Activated CD4-positive, CD25-positive, alpha-beta regulatory T cell (primary cell): ENCODE measurements around the gene PTGER2.

Source experiments
- DNase-seq, 4 experiments: peaks; one replicate each; lab custom pipeline; 2025; lab: John Stamatoyannopoulos, UW

Gene PTGER2

DNA sequence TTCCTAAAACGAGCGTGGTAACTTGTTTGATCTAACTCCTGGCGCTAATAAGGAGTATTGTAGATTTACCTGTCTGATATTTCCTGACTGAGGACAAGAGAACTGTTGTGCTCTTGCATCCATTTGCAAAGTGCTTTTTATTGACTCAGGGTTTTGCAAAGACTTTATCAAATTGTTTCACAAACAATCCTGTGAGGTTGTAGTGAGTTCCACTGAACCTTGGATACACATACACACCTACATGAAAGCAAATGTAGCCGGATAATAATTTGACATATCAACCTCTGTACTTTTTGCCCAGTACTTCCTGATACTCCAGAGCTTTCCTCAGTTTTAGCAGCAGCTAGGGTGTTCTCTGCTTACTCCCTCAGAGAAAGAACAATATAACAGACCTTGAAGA lies 6.7 kb upstream of the PTGER2 start:
- no peak for DNase-seq

DNA sequence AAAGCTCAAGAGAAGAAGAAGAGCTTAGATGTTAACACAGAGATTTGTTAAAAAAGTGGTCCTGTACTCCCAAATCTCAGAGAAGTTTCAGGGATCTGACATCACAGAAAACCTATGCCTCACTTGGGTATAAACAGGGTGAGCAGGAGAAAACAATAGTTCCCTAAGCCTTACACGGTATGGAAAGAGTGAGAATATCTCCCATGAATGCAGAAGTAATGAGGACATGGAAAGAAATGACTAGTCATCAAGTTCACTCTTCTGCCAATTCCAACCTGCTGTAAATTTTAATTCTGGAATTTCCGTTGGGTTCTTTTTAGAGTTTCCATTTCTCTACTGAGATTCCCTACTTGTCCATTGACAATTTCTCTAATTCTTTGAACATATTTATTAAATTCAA lies 6.2 kb upstream of the PTGER2 start:
- DNase-seq: no peak

DNA sequence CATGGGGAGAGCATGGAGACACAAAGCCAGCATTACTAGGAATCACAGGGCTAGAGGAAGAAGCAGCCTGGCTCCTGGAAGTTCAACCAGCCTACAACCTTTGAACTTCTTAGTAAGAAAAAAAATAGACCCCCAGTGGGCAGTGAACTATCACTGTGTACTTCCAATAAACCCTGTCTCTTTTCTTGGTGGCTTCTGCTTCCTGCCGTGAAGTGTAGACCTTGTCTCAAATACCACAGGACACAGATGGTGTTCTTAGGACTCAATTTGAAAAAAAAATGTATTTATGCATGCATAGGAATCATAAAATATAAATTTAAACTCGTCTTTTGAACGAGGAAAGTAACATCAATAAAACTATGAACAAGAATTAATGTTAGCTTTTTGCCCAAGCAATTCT lies 3.6 kb upstream of the PTGER2 start:
- DNase-seq: no peak

DNA sequence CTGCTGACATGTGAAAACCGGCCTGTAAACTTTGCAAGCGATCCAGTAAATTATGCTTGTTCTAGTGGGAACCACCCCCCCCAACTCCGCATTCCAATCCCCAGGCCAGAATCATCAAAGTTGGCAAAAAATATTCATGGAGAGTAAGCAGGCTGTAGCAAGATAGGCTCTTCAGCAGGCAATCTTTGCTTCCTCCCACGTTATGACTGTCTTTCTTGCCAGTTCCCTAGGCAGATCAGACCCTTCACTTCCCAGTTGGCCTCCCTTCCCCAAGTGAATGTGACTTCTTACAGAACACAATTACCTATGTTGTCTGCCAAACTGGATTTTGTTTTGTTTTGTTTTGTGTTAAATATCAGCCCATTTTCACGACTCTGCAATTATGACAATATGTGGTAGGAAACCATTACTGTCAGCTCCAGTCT lies 1.2 kb upstream of the PTGER2 start:
- no peak for DNase-seq

DNA sequence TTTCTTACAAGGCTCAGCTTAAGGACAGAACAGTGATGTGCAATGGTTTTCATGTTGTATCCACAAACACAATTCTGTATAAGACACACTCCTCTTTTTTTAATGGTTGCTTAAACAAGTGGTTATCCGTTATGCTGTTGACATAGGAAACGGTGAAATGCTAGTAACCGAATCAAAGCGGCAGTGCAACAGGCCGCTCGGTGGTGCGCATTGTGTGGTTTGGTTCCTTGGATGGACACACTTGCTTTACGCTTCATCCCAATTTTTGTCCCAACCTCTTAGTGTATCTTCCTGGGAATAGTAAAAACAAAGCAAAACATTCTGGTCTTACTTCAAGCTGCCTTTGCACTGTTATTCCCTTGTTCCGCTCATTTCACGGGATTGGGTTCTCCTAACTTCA lies 650 bp upstream of the PTGER2 start:
- no peak for DNase-seq

DNA sequence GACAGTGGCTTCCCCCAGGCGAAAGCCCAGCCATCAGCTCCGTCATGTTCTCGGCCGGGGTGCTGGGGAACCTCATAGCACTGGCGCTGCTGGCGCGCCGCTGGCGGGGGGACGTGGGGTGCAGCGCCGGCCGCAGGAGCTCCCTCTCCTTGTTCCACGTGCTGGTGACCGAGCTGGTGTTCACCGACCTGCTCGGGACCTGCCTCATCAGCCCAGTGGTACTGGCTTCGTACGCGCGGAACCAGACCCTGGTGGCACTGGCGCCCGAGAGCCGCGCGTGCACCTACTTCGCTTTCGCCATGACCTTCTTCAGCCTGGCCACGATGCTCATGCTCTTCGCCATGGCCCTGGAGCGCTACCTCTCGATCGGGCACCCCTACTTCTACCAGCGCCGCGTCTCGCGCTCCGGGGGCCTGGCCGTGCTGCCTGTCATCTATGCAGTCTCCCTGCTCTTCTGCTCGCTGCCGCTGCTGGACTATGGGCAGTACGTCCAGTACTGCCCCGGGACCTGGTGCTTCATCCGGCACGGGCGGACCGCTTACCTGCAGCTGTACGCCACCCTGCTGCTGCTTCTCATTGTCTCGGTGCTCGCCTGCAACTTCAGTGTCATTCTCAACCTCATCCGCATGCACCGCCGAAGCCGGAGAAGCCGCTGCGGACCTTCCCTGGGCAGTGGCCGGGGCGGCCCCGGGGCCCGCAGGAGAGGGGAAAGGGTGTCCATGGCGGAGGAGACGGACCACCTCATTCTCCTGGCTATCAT lies 663 bp downstream of the PTGER2 start:
- DNase-seq: peak in 3 of 4 experiments; percentile 13 to 44 (median 33)

DNA sequence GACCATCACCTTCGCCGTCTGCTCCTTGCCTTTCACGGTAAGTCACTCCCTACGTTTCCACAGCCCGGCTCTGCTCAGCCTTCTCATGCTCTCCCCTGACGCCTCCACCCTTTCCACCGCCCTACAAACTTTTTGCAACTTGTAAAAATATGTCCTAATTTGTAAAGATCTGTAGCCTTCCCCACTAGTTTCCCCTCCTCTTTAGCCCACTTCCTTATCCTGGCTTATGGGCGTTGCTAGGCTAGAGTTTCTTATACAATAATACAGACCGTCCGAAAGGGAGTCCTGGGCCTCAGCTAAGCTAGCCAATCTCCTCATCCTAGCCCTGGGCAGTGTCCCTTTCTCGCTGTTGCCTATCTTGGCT lies 1.2 kb downstream of the PTGER2 start:
- DNase-seq: no peak

DNA sequence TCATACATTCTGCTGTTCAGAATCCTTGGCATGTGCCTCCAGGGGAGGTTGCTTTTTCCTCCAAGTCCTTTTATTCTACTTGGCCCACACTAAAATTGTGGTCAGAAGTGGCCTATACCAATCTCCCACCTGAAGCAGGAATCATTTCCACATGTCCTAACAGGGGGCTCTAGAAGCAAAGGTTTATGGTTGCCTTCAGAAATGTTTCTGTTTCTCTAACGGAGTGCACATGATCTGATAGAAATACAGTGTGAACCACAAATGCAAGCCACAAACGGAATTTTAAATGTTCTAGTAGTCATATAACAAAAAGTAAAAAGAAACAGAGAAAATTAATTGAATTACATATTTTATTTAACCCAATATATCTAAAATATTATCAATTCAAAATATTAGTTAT lies 4.0 kb downstream of the PTGER2 start:
- no peak for DNase-seq

DNA sequence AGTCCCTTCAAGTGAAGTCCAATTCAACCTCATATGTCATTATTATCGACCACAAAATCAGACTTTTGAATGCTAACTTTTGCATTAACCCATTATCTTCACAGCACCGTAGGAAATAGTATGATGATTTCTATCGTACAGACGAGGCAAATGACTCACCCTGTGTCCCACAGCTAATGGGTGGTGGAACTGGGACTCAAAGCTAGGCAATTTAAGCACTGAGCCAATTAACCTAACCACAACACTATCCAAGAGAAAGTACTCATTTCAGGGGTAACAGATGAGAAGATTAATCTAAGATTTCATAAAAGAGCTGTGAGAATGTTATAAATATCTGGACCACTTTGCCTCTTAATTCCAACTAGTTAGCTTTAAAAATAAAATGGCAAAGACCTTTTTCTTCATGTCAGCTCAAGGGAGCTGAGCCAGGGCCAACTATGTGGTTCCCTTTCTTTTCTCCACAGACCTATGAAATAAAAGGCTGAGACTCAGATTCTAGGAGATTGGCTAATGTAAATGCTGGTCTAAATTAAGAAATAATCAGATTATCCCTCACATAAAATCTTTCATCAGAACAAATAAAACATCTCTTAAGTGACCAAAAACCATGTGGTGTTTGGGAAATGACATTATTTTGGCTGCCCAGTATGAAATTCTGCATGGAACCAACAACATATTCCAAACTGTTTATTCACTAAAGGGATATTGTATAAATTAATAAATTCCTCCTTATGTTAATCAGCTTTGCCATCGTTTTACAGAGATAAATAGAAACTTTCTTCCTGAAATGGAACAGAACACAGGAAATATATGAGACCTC lies 4.9 kb downstream of the PTGER2 start:
- no peak for DNase-seq

DNA sequence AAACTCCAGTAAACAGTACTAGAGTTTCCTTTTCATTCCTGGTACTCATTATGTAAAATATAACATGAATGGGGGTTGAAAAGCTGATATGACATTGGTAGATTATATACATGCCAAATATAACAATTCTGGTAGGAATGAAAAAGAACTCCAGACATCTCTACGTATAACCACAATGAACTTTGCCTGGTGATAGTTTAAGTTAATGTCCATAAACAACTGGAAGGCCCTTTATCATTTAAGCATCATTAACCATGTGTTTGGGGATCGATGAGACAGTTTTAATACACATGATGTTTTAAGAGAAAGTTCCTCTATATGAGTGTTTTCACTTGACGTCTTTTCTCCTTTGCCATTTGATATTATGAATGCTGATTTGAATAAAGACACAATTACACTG lies 5.8 kb downstream of the PTGER2 start:
- DNase-seq: no peak

DNA sequence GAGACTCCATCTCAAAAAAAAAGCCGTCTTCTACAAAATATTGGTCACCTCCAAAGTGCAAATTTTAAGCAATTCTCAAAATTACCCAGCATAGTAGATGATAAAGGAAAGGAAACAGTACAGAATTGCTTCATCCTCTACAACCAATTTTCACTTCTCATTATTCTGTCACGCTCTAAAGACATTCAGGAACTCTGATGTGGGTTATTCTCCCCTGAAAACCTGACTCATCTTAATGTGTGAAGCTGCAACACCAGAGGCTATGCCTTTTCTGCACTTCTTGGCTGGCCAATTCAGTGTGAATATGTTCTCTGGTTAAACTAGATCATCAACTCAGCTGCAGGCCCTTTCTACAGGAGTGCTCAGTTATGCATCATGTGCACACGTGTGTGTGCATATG lies 11.0 kb downstream of the PTGER2 start:
- no peak for DNase-seq

DNA sequence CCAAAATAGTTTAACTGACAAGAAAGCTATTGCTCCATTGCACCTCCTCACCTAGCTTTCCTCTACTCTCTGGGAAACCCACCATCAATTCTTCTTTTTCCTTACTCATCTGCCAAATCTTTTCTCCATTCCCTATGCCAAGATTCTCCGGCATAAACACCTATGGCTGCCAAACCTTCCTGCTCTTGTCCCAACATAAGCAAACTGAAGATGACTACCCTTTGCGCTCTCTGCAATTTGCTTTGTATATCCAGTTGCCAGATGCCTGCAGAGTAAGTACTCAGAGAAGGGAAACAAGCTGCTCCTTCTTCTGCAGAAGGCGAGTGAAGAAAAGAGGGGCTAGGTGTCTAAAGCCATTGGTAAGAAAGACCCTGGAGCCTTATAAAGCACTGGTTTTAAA lies 11.5 kb downstream of the PTGER2 start:
- no peak for DNase-seq

DNA sequence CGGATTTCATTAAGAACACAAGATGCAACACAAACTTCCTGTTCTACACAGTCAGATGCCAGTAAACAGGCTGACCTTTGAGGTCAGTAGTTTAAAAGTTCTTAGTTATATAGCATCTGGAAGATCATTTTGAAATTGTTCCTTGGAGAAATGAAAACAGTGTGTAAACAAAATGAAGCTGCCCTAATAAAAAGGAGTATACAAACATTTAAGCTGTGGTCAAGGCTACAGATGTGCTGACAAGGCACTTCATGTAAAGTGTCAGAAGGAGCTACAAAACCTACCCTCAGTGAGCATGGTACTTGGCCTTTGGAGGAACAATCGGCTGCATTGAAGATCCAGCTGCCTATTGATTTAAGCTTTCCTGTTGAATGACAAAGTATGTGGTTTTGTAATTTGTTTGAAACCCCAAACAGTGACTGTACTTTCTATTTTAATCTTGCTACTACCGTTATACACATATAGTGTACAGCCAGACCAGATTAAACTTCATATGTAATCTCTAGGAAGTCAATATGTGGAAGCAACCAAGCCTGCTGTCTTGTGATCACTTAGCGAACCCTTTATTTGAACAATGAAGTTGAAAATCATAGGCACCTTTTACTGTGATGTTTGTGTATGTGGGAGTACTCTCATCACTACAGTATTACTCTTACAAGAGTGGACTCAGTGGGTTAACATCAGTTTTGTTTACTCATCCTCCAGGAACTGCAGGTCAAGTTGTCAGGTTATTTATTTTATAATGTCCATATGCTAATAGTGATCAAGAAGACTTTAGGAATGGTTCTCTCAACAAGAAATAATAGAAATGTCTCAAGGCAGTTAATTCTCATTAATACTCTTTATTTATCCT lies 13.5 kb downstream of the PTGER2 start:
- DNase-seq: no peak

DNA sequence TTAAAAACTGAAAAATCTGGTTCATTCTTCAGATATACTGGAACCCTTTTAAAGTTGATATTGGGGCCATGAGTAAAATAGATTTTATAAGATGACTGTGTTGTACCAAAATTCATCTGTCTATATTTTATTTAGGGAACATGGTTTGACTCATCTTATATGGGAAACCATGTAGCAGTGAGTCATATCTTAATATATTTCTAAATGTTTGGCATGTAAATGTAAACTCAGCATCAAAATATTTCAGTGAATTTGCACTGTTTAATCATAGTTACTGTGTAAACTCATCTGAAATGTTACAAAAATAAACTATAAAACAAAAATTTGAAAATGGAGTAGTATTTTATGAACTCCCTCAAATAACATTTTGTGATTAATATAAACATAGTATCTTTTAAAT lies 14.2 kb downstream of the PTGER2 start:
- DNase-seq: no peak

DNA sequence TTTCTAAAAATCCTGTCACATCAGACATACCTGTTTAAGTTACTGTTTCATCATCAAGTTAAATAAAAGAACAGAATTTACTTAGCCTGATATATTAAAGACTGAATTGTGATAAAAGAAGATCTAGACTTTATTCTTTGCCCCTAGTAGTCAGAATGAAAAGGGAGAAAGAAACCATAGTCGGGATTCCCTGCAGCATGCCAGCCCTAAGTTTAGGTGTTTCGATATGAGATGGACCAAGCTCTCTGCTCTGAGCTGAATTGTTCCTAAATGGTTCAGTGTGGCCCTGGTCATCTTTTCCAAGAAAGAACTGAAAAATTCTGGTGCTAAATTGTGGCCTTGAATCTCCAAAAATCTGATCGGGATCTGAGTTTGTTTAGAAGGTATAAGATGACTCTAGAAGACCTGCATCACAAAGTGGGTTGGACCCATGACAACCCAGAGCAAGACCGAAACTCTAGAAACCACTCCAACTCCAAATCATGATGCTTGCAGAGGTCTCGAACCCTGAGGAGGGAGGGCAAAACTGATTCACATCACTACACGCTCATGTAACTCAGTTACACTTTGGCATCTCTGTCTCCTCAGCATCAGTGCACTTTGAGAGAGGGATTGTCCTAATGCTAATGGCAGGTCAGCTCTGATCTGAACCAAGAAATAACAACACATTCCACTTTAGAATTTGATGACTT lies 15.7 kb downstream of the PTGER2 start:
- DNase-seq: no peak

DNA sequence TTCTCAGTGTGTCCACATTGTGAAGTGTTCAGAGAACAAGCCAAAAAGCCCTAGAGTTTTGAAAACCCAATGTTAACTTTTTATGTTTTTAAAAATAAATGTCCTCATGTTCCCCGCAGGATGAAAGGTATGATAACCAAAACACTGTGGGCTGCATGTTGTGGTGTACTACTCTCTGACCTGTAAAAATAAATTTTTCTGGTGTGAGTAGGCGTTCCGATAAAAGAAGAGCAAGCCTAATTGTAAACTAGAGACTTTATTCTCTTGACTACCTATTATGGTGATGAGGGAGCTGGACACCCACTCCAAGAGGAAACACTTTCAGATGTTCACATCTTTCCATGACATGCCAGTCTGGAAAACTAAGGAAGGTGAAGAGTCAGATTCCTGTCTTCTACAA lies 18.2 kb downstream of the PTGER2 start:
- DNase-seq: no peak

DNA sequence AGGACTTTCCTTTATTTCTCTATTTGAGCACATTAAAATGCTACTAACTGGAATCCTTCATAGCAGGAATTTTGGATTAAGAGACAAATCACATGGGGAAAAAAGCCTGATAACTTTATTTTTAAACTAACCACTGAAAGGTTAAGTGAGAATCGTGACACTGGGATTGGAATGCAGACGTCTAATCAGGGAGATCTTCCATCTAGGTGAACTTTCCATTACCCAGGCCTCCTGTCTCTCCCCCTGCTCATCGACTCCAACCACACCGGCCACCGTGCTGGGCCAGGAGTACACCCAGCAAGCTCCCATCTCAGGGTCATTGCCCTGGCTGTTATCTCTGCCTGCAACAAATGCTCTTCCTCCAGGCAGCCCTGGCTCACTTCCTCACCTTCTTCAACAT lies 19.0 kb downstream of the PTGER2 start:
- DNase-seq: no peak

DNA sequence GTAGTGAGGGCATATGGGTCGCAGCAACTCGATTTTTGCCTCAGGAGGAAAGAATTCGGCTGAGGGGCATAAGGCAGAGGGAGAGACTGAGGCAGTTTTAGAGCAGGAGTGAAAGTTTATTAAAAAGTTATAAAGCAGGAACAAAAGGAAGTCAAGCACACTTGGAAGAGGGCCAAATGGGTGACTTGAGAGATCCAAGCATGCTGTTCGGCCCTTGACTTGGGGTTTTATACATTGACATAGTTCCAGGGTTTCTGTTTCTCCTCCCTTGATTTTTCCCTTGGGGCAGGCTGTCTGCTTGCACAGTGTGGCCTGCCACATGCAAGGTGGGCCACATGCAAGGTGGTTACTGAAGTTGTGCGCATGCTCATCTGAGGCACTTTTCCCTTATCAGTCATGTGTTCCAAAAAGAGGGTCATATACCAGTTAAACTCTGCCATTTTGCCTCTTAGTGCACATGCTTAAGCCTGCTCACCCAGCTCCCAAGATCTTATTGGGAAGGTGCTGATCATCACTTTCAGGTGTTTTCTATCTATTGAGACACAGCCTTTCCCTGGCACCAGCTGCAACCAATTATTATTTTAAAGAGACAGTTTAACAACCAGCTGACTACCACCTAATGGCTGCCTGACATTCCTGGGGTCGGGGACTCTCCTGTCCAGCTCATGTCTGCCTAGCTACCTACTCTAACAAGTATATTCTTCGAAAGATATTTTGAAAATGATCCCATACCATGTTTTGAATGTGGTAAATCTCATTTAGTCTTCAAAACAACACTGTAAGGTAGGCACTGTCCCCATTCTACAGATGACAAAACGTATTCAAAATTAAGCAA lies 19.9 kb downstream of the PTGER2 start:
- no peak for DNase-seq

DNA sequence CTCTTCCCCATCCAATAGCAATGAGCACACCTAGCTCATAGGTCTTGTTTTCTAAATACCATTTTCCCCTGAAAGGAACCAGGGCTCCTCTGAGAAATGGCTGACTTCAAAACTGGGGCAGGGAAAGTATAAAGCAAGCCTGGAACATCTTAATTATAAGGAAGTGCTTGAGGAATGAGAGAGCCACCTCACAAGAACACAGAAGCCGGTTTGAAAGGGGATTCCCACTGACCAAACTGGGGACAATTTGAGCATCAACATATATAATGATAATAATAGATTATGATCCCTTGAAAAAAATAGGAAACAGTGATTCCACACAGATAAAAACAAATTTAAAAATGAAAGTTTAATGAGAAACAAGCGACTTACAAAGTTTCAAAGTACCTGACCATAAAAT lies 22.1 kb downstream of the PTGER2 start:
- DNase-seq: no peak

DNA sequence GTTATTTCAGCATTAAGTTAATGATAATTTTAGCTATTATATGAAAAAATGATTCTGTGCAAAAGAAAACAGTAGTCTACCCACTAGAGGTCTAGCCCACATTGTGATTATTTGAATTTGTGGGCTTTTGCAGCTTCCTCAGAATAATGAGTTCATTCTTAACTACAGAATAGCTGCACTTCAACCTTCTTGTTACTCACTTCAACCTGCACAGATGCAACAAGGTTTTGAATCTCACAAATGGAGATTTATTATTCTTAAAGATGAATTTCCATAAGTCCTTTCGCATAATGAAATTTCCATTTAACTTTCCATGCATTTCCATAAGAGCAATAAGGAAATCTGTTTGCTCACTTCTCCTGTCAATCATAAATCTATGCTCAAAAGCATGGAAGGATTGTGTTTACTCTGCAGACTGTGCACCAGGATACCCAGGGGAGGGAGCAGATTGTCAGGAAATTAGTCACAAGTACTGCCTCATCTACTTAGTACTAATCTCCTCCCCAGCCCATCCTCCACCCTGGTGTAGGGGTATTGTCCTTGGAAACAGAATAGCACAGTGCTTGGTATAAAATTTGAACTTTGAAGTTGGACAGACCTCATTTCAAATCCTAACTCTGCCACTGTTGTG lies 24.1 kb downstream of the PTGER2 start:
- DNase-seq: no peak

DNA sequence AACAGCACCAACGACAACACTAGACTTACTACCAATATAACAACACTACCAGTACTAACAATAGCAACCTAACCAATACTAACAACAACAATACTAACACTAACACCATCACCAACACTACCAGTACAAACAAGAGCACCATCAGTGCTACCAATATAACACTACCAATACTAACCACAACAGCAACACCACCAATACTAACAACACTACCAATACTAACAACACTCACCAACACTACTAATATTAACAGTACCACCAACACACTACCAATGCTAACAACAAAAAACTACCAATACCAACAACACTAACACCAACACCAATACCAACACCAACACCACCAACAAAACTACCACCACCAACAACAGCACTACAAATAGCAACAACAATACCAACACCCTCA lies 25.1 kb downstream of the PTGER2 start:
- DNase-seq: no peak
